Ishikawa (cell line): ENCODE results near the gene FBXW12.
A peak's percentile ranks its signal among the peaks of the same experiment; 100 is the strongest.

Experiments used
- CEBPB ChIP-seq: IDR thresholded peaks from 2 replicates; pipeline ENCODE4 v1.6.1; 2012
- CREB1 ChIP-seq: IDR thresholded peaks from 2 replicates; pipeline ENCODE4 v1.6.1; 2012; ENCODE audit warnings: low read depth
- EGR1 ChIP-seq: IDR thresholded peaks from 2 replicates; pipeline ENCODE4 v1.6.1; 2012
- EP300 ChIP-seq: IDR thresholded peaks from 2 replicates; pipeline ENCODE4 v1.6.1; 2012; ENCODE audit warnings: borderline replicate concordance
- FOXM1 ChIP-seq: IDR thresholded peaks from 2 replicates; pipeline ENCODE4 v1.6.1; 2012; ENCODE audit warnings: low read depth, borderline replicate concordance
- MAX ChIP-seq: IDR thresholded peaks from 2 replicates; pipeline ENCODE4 v1.6.1; 2012
- NFIC ChIP-seq: IDR thresholded peaks from 2 replicates; pipeline ENCODE4 v1.6.1; 2012
- RAD21 ChIP-seq: IDR thresholded peaks from 2 replicates; pipeline ENCODE4 v1.6.1; 2012; ENCODE audit warnings: low read depth
- REST ChIP-seq: IDR thresholded peaks from 2 replicates; pipeline ENCODE4 v1.6.1; 2012; ENCODE audit warnings: low read depth, mild to moderate bottlenecking
- TAF1 ChIP-seq: IDR thresholded peaks from 2 replicates; pipeline ENCODE4 v1.6.1; 2012; ENCODE audit warnings: low read depth, mild to moderate bottlenecking
- TCF12 ChIP-seq: IDR thresholded peaks from 2 replicates; pipeline ENCODE4 v1.6.1; 2012; ENCODE audit warnings: low read depth
- TEAD4 ChIP-seq: IDR thresholded peaks from 2 replicates; pipeline ENCODE4 v1.6.1; 2012
- YY1 ChIP-seq: IDR thresholded peaks from 2 replicates; pipeline ENCODE4 v1.6.1; 2012; ENCODE audit warnings: low read depth
- ZBTB7A ChIP-seq: IDR thresholded peaks from 2 replicates; pipeline ENCODE4 v1.6.1; 2012; ENCODE audit warnings: low read depth
- TF ChIP-seq, protein P1 (sequence below): IDR thresholded peaks from 2 replicates; pipeline ENCODE4 v1.6.1; 2012

The FBXW12 gene

DNA sequence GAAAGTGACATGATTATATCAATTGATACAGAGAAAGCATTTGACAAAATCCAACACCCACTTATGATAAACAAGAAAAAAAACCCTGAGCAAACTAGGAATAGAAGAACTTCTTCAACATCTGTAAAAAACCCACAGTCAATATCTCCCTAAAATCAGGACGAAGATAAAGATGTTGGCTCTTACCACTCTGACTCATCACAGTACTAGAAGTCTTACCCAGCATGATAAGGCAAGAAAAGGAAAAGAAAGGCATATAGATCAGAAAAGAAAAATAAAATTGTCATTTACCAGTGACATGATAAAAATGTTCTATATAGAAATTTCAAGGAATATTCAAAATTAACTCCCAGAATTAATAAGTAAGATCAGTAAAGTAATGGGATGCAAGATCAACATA lies 7.2 kb upstream of the FBXW12 start:
- TF ChIP-seq YY1 = no peak
- TF ChIP-seq, protein P1, sequence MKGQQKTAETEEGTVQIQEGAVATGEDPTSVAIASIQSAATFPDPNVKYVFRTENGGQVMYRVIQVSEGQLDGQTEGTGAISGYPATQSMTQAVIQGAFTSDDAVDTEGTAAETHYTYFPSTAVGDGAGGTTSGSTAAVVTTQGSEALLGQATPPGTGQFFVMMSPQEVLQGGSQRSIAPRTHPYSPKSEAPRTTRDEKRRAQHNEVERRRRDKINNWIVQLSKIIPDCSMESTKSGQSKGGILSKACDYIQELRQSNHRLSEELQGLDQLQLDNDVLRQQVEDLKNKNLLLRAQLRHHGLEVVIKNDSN = no peak
- no peak for TF ChIP-seq TCF12
- TF ChIP-seq NFIC = no peak
- TF ChIP-seq TAF1 = no peak
- no peak for TF ChIP-seq CREB1
- no peak for TF ChIP-seq CEBPB
- TF ChIP-seq TEAD4 = no peak
- no peak for TF ChIP-seq REST
- TF ChIP-seq EP300 = no peak
- no peak for TF ChIP-seq MAX
- no peak for TF ChIP-seq EGR1
- TF ChIP-seq RAD21 = no peak
- TF ChIP-seq FOXM1 = no peak
- no peak for TF ChIP-seq ZBTB7A

DNA sequence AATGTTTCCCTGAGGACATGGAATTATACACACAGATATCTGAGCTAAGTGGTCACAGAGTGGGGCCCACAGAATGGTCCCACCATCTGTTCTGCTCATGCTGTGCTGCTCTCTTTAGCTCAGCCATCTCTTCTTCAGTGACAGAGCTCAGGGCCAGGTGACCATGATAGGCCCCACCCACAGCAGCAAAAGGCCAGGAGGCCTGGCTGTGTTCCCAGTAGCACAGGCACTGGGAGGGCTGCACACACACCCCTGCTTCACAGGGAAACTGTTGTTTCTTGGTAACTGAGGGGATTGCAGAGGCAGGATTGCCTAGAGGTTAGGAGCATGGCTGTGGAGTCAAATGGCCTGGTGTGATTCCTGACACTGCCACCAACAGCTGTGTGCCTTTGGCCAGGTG lies 4.8 kb upstream of the FBXW12 start:
- TF ChIP-seq NFIC (peak; percentile 37; the same call in 1 of the 2 replicates), MAX (no peak), YY1 (no peak), EP300 (no peak), RAD21 (no peak), REST (no peak), TEAD4 (no peak), TAF1 (no peak)
- TF ChIP-seq, protein P1 = peak; percentile 55

GRCh38 chr3:48369693-48370332 lies 2.2 kb upstream of the FBXW12 start:
- TF ChIP-seq CEBPB (no peak), EGR1 (no peak), ZBTB7A (no peak), RAD21 (no peak), REST (no peak), MAX (no peak), NFIC (no peak), YY1 (no peak), TCF12 (no peak), EP300 (no peak), TEAD4 (no peak)
- TF ChIP-seq, protein P1 = no peak

GRCh38 chr3:48370333-48370713 lies 1.7 kb upstream of the FBXW12 start:
- TF ChIP-seq MAX (no peak), CEBPB (no peak), EP300 (no peak), CREB1 (no peak), TCF12 (no peak), EGR1 (no peak), TAF1 (no peak), ZBTB7A (no peak), TEAD4 (no peak), FOXM1 (no peak), NFIC (no peak), RAD21 (no peak), YY1 (no peak), REST (no peak)
- TF ChIP-seq, protein P1 = no peak
